Natural killer cell (primary cell): Measurements from ENCODE around the gene ADGRG6. TPM values are rescaled to one million over a fixed set of nuclear protein-coding genes. Genes with fewer than 3 reads are reported as not detected.

Experiments used
- ATAC-seq, 3 donors: fragments of 150-1000 bp in 2 of 3; fragments of 200-7000 bp in 1 of 3; cut with Tn5 transposase; 1 replicate in 1 of 3; 2 replicates in 2 of 3; pipeline ENCODE4 v1.10.0; 2021; ENCODE audit warnings: mild to moderate bottlenecking in 2 of 3, moderate library complexity in 2 of 3
- DNase-seq, 2 donors: peaks; one replicate each; pipeline versions ENCODE4 v3.0.0 to v3.0.0-alpha.2; 2013 to 2021; ENCODE audit warnings: mixed read lengths in 1 of 2
- H3K27ac ChIP-seq: one replicate; pipeline ENCODE4 v1.5.1; 2013; ENCODE audit warnings: mild to moderate bottlenecking, low read length
- H3K27me3 ChIP-seq: one replicate; pipeline ENCODE4 v1.6.1; 2013; ENCODE audit warnings: low read length; ENCODE audit not compliant: control insufficient read depth, insufficient read depth
- H3K36me3 ChIP-seq: one replicate; pipeline ENCODE4 v1.6.1; 2013; ENCODE audit warnings: low read length; ENCODE audit not compliant: control insufficient read depth, insufficient read depth
- H3K4me1 ChIP-seq: one replicate; pipeline ENCODE4 v1.6.1; 2013; ENCODE audit warnings: low read length; ENCODE audit not compliant: control insufficient read depth, insufficient read depth
- H3K4me3 ChIP-seq: one replicate; pipeline ENCODE4 v1.5.1; 2013; ENCODE audit warnings: low read length
- H3K9me3 ChIP-seq: one replicate; pipeline ENCODE4 v1.6.1; 2013; ENCODE audit warnings: low read length; ENCODE audit not compliant: control insufficient read depth, insufficient read depth
- H3K27ac Mint-ChIP-seq, 2 donors: one replicate each; pipeline ENCODE4 v1.8.0; 2022; ENCODE audit warnings: mild to moderate bottlenecking in 2 of 2, mixed read lengths in 2 of 2, moderate library complexity in 1 of 2
- H3K27me3 Mint-ChIP-seq, 2 donors: one replicate each; pipeline ENCODE4 v1.8.0; 2022; ENCODE audit warnings: low read depth in 2 of 2, mixed read lengths in 2 of 2
- H3K36me3 Mint-ChIP-seq: one replicate; pipeline ENCODE4 v1.8.0; 2022; ENCODE audit warnings: mixed read lengths
- H3K4me1 Mint-ChIP-seq, 2 donors: one replicate each; pipeline ENCODE4 v1.8.0; 2022; ENCODE audit warnings: mixed read lengths in 2 of 2
- H3K4me3 Mint-ChIP-seq: one replicate; pipeline ENCODE4 v1.8.0; 2022; ENCODE audit warnings: mild to moderate bottlenecking, moderate library complexity, mixed read lengths
- H3K9me3 Mint-ChIP-seq, 2 donors: one replicate each; pipeline ENCODE4 v1.8.0; 2022; ENCODE audit warnings: mixed read lengths in 2 of 2
- WGBS: methylation state at CpG from one replicate; pipeline ENCODE4 v1.1.7; 2013; ENCODE audit warnings: missing lambda C conversion rate; ENCODE audit not compliant: insufficient coverage; 5-methylcytosine and 5-hydroxymethylcytosine counted together
- intact Hi-C: fragments of 100-400 bp; cut with micrococcal nuclease; formaldehyde crosslinking; loops from one replicate; pipeline ENCODE4 v1.14.2; 2022
- total RNA-seq, 4 donors: library from RNA; stranded (reverse); fragments of 120-200 nt in 1 of 4; gene quantifications; one replicate each; pipeline versions ENCODE4 v1.2.3 to v1.2.4, GENCODE V29; 2013 to 2022
- TF ChIP-seq, protein P1 (sequence below): fragments of 200-600 bp; IDR thresholded peaks from one replicate; pipeline ENCODE4 v1.8.0; 2022; ENCODE audit warnings: antibody characterized with exemption

Gene ADGRG6
- total RNA-seq, 3 donors from 2014 or later (not counting 1 experiment from before 2014, with no cell fraction given): 0.05 to 0.24 TPM; not detected in 1

DNA sequence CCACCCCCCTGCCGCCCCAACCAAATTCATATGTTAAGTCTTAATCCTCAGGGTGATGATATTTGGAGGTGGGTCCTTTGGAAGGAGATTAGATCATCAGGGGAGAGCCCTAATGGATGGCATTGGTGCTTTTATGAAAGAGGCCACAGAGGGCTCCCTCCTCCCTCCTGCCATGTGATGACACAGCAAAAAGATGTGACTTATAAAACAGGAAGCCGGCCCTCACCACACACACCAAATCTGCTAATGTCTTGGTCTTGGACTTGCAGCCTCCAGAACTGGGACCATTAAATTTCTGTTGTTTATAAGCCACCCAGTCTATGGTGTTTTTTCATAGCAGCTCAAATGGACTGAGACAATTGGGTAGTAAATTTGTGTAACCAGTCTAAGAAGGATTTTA, 176.3 kb downstream of the ADGRG6 start:
- Histone ChIP-seq H3K9me3 (no peaks in the 10 kb centered on the region), H3K27ac (no peak overlapping the region), H3K27me3 (peaks cover 2% of the 10 kb centered on the region), H3K4me1 (no peaks in the 10 kb centered on the region), H3K36me3 (no peaks in the 10 kb centered on the region), H3K4me3 (no peak overlapping the region)
- no peak overlapping the region for H3K4me3 Mint-ChIP-seq
- peak in 1 of 2 donors; percentile 4 for DNase-seq
- H3K27ac Mint-ChIP-seq: no peak overlapping the region
- 67% methylated on average over 1 of the region's 2 CpGs for WGBS
- TF ChIP-seq, protein P1, sequence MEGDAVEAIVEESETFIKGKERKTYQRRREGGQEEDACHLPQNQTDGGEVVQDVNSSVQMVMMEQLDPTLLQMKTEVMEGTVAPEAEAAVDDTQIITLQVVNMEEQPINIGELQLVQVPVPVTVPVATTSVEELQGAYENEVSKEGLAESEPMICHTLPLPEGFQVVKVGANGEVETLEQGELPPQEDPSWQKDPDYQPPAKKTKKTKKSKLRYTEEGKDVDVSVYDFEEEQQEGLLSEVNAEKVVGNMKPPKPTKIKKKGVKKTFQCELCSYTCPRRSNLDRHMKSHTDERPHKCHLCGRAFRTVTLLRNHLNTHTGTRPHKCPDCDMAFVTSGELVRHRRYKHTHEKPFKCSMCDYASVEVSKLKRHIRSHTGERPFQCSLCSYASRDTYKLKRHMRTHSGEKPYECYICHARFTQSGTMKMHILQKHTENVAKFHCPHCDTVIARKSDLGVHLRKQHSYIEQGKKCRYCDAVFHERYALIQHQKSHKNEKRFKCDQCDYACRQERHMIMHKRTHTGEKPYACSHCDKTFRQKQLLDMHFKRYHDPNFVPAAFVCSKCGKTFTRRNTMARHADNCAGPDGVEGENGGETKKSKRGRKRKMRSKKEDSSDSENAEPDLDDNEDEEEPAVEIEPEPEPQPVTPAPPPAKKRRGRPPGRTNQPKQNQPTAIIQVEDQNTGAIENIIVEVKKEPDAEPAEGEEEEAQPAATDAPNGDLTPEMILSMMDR: no peak
- peaks cover 5 to 8% of the 10 kb centered on the region in 2 donors for H3K27me3 Mint-ChIP-seq
- H3K36me3 Mint-ChIP-seq: no peaks in the 10 kb centered on the region
- ATAC-seq: peak in 1 of 3 donors; percentile 45
- no peaks in the 10 kb centered on the region for H3K9me3 Mint-ChIP-seq
- intact Hi-C loops: loop anchor here (5.0 to 10.0 kb wide), 3 partner anchors 549 to 1537 kb away; no protein-coding TSS in a partner anchor
- peaks cover 6% of the 10 kb centered on the region in 2 donors for H3K4me1 Mint-ChIP-seq

GRCh38 chr6:142481466-142481865, 179.7 kb downstream of the ADGRG6 start:
- Histone ChIP-seq H3K4me1 (no peaks in the 10 kb centered on the region), H3K27me3 (no peaks in the 10 kb centered on the region), H3K27ac (no peak overlapping the region), H3K9me3 (no peaks in the 10 kb centered on the region), H3K4me3 (no peak overlapping the region), H3K36me3 (no peaks in the 10 kb centered on the region)
- DNase-seq (no peak), ATAC-seq (no peak)
- no peaks in the 10 kb centered on the region for H3K36me3 Mint-ChIP-seq
- H3K4me3 Mint-ChIP-seq: no peak overlapping the region
- TF ChIP-seq, protein P1: no peak
- H3K27ac Mint-ChIP-seq: no peak overlapping the region
- no peaks in the 10 kb centered on the region for H3K9me3 Mint-ChIP-seq
- WGBS: 96% methylated on average over 3 of the region's 4 CpGs
- no peaks in the 10 kb centered on the region for H3K4me1 Mint-ChIP-seq
- intact Hi-C loops: no loop called here
- H3K27me3 Mint-ChIP-seq: no peaks in the 10 kb centered on the region

DNA sequence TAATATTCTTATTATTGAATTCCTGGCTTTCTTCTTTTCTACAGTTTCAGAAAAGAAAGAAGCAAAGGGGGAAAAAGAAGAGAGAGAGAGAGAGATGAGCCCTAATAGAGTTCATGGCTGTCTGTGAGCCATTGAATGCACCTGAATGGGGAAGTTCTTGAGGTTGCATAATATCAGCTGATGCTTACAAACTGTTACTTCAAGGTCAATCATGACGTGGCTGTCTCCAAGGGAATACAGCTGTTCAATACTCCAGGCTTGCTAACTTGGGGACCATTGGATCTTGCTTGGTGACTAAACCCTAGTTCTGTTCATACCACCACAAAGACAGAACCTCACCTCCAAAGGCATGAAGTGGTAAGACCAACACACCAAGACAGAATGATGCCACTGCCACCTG, 180.4 kb downstream of the ADGRG6 start:
- no peaks in the 10 kb centered on the region for H3K9me3 Mint-ChIP-seq
- H3K27me3 Mint-ChIP-seq: no peaks in the 10 kb centered on the region
- Histone ChIP-seq H3K27me3 (no peaks in the 10 kb centered on the region), H3K4me1 (no peaks in the 10 kb centered on the region), H3K27ac (no peak overlapping the region), H3K9me3 (no peaks in the 10 kb centered on the region), H3K36me3 (no peaks in the 10 kb centered on the region), H3K4me3 (no peak overlapping the region)
- no peak overlapping the region for H3K27ac Mint-ChIP-seq
- intact Hi-C loops: no loop called here
- DNase-seq (no peak), ATAC-seq (no peak)
- TF ChIP-seq, protein P1: no peak
- H3K4me3 Mint-ChIP-seq: no peak overlapping the region
- H3K4me1 Mint-ChIP-seq: no peaks in the 10 kb centered on the region
- WGBS: 25% methylated on average over 1 of the region's 1 CpG
- H3K36me3 Mint-ChIP-seq: no peaks in the 10 kb centered on the region

- Mint-ChIP-seq H3K4me1 (no peaks in the 10 kb centered on the region), H3K27me3 (no peaks in the 10 kb centered on the region), H3K4me3 (no peak overlapping the region), H3K27ac (no peak overlapping the region), H3K36me3 (no peaks in the 10 kb centered on the region), H3K9me3 (no peaks in the 10 kb centered on the region)
- H3K27ac ChIP-seq: no peak overlapping the region
- H3K27me3 ChIP-seq: no peaks in the 10 kb centered on the region
- no peaks in the 10 kb centered on the region for H3K36me3 ChIP-seq
- WGBS: 88% methylated on average over 3 of the region's 5 CpGs
- H3K9me3 ChIP-seq: no peaks in the 10 kb centered on the region
- ATAC-seq (no peak), DNase-seq (no peak)
- H3K4me3 ChIP-seq: no peak overlapping the region
- intact Hi-C loops: no loop called here
- no peaks in the 10 kb centered on the region for H3K4me1 ChIP-seq
- TF ChIP-seq, protein P1: no peak
Observed at GRCh38 chr6:142482974-142483373, 181.2 kb downstream of the ADGRG6 start.
